Germinal center (tissue), 1 donor: ENCODE data around the gene ABCA3.

Source experiments
- DNase-seq: peaks from one replicate; pipeline ENCODE4 v3.0.0; 2012; ENCODE audit warnings: mixed read lengths, low spot score

Gene ABCA3

GRCh38 chr16:2308089-2308962, 32.2 kb downstream of the ABCA3 start:
- no peak for DNase-seq

DNA sequence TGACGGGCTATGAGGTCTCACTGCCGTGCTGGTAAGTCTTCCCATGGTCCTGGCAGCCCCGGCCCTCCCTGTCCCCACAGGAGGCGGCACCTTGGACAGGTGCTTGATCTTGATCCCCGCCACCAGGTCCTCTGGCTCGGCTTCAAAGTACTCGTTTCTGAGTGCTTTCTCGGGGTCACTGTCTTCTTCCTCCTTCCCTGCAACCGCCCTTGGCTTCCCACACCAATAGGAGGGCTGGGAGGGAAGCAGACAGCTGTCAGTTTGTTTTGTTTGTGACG, 40.7 kb downstream of the ABCA3 start:
- no peak for DNase-seq

- DNase-seq, result no peak
Observed at GRCh38 chr16:2299121-2299914, 41.2 kb downstream of the ABCA3 start.

DNA sequence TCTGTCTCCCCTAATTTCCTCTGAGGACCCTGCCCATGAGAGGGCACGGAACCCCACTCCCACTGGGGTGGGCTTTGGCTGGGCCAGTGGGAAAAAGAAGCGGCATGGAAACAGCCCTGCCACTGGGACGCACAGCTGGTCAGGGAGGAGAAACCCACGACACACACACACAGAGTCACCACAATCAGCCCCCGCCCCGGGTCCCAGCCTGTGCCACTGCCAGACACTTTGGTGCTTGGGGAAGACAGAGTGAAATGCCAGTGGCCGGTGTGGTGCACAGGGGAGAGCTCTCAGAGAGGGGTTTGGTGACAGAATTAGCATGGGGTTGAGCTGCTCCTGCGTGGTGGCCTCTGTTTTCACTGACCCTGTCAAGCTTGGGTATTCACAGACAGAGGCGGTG, 41.9 kb downstream of the ABCA3 start:
- DNase-seq, result no peak

GRCh38 chr16:2297506-2297860, 43.0 kb downstream of the ABCA3 start:
- no peak for DNase-seq

DNA sequence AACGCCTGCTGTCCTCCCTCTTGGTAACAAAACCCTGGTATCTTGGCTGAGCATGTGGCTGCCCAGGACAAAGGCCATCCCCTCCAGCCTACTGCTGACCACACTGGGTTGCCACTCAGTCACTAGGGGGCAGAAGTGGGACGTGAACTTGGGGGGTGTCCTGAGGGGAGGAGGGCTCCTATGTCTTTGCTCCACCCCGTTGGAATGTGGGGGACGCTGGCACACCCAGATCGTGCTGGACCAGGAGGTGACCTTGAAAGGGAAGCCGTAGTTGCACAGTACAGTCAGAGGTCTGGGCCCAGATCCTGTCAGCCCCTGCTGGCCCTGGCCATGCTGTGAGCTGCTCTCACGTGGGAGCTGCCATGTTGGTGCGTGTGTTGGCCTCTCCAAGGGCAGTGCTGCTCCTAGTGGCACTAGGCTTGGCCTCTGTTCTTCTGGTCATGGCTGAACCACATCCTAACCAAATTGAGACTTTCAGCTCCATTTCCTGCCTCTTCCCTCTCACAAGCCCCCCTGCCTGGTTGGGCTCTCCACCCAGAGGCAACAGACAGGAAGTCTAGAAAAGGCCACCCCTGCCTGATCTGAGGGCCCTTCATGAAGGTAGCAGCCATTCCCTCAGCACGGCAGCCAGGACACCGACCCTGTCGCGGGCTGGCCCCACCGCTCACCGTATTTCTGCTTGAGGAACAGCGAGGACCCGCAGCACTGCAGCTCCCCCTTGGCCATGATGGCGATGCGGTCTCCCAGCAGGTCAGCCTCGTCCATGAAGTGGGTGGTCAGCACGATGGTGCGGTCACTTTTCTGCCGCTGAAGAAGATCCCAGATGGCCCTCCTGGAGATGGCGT, 43.6 kb downstream of the ABCA3 start:
- DNase-seq, result no peak

DNA sequence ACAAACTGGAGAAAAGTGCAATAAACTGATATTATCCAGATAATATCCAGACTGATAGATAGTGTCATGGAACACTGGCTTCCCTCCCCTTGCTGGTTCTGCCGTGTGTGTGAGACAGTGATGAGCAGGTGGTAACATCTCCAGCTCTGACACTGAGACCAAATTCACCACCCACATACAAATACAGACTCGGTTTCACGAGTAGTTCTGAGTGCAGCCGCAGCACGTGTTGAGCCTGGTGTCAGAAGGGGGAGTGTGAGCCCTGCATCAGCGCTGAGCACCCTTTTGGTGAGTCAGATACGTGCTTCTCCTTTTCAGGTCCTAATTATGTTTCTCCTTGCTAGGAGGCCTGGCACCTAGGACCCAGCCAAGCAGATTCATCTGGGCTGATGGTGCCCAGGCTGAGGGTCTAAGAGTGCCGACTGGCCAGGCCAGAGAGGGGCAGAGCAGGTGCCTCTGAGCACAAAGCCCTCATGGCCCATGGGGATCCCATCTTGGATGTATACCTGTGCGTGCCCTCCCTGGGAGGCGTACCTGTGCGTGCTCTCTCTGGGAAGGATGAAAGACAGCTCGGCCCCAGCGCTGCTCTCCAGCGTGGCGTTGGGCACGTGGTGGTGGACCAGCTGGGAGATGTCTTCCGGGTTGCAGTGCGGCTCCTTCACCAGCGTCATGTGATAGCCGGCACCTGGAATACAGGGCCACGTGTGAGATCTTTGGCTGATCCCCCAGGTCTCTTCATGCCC, 45.3 kb downstream of the ABCA3 start:
- no peak for DNase-seq

DNA sequence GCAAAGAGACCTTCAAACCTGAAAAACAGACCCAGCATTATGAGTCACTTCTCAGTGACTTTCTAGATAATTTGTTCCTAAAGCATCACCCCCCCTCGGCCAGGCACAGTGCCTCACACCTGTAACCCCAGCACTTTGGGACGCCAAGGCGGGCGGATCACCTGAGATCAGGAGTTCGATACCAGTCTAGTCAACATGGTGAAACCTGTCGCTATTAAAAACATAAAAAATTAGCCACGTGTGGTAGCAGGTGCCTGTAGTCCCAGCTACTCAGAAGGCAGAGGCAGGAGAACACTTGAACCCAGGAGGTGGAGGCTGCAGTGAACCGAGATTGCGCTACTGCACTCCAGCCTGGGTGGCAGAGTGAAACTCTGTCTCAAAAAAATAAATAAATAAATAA, 48.3 kb downstream of the ABCA3 start:
- DNase-seq, result no peak

DNA sequence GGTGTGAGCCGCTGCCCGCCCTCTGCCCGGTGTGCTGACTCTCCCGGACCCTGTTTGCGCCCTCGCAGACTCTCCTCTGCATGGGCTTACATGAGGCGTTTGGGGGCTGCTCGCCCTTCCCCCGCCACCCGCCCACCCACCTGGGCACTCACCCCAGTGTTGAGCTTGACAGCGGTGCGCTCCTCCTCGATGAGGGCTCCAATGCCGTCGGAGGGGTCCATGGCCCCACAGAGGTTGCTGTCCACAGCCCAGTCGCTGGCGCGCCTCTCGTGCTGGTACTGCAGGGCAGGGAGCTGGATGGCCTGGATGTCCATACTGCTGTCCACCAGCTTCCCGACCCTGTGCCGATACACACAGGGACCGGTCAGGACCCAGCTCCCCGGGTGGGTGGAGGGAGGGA, 51.2 kb downstream of the ABCA3 start:
- DNase-seq, result no peak

GRCh38 chr16:2288726-2289125, 51.8 kb downstream of the ABCA3 start:
- DNase-seq, result no peak

DNA sequence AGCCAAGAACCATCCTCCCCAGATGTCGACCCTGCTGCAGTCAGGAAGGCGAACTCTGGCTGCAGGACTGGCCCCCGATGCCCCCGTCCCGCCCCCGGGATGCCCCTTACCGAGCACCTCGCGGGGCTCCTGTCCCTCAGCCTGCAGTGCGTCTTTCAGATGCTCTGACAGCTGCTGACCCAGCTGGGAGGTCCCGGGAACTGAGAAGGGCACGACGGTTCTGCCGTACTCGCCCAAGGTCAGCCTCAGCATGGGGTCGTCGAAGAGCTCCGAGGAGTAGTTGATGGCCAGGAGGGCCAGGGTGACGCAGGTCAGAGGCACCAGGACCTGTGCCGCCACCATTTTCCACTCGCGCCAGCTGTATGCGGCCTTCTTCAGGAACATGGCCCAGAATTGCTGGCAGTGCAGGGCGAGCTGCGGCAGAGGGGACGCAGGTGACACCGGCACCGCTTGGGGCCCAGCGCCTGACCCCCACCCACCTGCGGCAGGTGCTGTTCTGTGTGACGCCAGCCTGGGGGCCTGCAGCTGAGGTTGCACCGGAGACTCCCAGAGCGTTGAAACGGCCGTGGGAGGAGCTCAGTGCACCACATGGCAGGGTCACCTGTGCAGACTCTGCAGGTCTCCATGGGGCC, 52.5 kb downstream of the ABCA3 start:
- no peak for DNase-seq

DNA sequence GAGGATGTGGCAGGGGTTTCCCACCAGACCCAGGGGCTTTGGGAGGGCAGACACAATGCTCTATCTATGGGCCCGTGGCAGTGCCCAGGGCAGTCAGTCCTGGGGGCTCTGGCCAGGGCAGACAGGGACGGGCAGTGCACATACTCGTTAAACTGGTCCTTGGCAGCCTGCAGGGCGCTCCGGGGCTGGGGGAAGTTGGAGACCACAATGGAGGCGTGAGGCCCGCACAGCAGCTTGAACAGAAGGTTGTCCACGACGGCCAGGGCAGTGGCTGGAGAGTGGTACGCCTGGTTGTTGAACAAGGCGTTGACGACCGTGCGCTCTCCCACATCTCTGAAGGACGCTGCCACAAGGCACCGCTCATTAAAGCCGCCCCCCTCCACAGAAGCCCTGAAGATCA, 54.0 kb downstream of the ABCA3 start:
- DNase-seq, result no peak

DNA sequence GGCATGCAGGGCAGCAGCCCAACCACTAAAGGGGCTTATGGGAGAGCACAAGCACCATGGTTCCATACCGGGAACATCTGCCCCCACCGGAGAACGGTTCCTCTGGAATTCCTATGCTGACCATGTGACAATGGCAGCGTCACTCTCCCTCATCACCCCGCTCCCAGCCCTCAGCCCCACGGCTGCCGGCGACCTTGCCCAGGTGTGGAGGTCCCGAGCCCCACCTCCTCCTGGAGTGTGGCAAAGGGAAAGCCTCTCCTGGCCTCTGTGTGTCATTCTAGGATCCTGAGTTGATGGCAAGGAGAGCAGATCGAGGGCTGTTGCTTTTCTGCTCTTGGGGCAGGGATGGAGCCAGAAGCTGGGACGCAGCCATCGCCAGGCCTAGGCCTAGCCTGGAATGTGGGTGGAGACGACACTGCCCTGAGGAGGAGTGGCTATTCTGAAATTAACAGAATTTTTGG, 54.8 kb downstream of the ABCA3 start:
- no peak for DNase-seq

DNA sequence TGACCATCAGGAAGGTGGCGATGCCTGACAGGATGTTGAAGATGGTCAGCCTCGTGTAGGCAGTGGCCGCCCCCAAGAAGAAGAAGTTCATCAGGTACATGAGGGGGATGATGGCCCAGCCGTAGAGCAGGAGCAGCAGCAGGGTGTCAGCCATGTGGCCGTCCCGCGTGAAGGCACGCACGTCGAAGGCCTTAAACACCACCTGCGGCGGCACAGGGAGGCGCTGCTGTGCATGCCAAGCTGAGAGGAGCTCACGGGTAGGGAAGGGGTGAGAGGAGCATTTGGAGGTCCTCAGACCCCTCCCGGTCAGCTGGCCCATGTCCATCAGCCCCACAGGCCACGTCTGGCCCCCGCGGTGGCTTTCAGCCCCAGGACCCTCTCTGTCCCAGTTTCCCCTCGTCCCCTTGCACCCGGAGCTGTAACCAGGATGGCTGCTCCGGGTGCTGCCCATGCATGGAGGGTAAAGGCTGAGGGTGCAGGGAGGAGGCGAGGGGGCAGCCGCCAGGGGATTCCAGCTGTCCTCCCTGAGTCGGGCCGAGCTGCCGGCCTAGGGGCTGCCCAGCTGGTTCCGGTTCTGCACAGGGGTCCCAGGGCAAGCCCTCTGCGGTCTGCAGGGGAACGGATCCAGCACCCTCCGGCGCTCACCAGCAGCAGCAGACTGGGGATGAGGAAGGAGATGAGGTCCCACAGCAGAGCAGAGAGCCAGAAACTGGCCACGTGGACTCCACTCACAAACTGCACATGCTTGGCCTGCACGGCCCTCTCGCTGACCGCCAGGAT, 55.5 kb downstream of the ABCA3 start:
- DNase-seq, result no peak

- no peak for DNase-seq
Observed at GRCh38 chr16:2284001-2284770, 56.3 kb downstream of the ABCA3 start.

- no peak for DNase-seq
Observed at GRCh38 chr16:2282866-2283555, 57.5 kb downstream of the ABCA3 start.

GRCh38 chr16:2282262-2282661, 58.3 kb downstream of the ABCA3 start:
- no peak for DNase-seq

DNA sequence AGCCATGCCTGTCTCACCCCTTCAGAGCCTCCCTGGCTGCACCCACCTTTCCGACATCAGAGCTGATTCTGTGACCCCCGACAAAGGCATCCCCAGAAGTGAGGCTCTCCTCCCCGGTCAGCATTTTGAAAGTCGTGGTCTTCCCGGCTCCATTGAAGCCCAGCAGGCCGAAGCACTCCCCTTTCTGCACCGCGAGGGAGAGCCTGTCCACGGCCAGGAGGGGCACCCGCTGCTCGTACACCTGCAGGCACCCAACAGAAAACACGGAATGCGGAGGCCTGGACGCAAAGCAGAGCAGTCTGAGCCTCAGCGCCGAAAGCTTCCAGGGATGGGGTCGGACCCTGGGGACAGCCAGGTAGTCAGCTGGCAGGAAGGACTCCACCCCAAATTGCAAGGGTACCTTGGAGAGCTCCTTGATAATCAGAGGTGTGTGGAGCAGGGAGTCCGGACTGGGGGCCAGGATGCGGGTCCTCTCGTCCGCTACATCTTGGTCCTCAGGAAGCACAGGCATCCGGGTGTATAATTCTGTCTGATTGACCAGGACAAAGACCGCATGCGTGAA, 59.5 kb downstream of the ABCA3 start:
- DNase-seq, result no peak

- DNase-seq, result no peak
Observed at GRCh38 chr16:2280461-2280860, 60.1 kb downstream of the ABCA3 start.
